Suppressor macrophage treated with lipopolysaccharide for 4 hours (primary cell): Measurements from ENCODE around the gene MLXIP.

ENCODE experiments used
- DNase-seq: peaks from one replicate; pipeline ENCODE4 v3.0.0-alpha.2; 2020

MLXIP gene

GRCh38 chr12:122192441-122192840 lies 113.9 kb downstream of the MLXIP start:
- no peak for DNase-seq

GRCh38 chr12:122194804-122195203 lies 116.2 kb downstream of the MLXIP start:
- no peak for DNase-seq

- DNase-seq: no peak
Observed at GRCh38 chr12:122195405-122195804, 116.8 kb downstream of the MLXIP start.
